A673 (cell line): ENCODE measurements around the gene IMP4. TPM values are rescaled to one million over a fixed set of nuclear protein-coding genes. Genes with fewer than 3 reads are reported as not detected.
A peak's percentile ranks its signal among the peaks of the same experiment; 100 is the strongest.
"Not testable (repeated sequence)": the region's sequence is repeated elsewhere in the genome, so short reads cannot be mapped to it uniquely, and the experiment has no call there.

Experiments
- BruUV-seq: library from RNA; stranded (reverse); fragments of 400-500 nt; replicated peaks from 2 replicates; lab custom pipeline; 2021; lab: Mats Ljungman, UMichigan
- CTCF ChIA-PET: fragments of 300-600 bp; sonication (Branson Sonifier 250); formaldehyde crosslinking; loops from one replicate; lab custom pipeline; 2022; ENCODE audit warnings: antibody characterized with exemption; lab: Charles Lee
- POLR2A ChIA-PET: fragments of 300-600 bp; sonication (Branson Sonifier 250); formaldehyde crosslinking; loops from one replicate; lab custom pipeline; 2022; ENCODE audit warnings: antibody characterized with exemption; ENCODE audit not compliant: low non-redundant PET; lab: Charles Lee
- DNase-seq: peaks from one replicate; pipeline ENCODE4 v3.0.0-alpha.2; 2015; ENCODE audit warnings: low spot score
- H3K27ac ChIP-seq: fragments of 200-600 bp; sonication (generic); 2 replicates; pipeline ENCODE4 v1.5.1; 2016; ENCODE audit warnings: mixed run types, low read depth, mild to moderate bottlenecking, mixed read lengths, antibody characterized with exemption, low read length; ENCODE audit not compliant: poor library complexity, severe bottlenecking
- H3K27me3 ChIP-seq: fragments of 200-600 bp; sonication (generic); replicated peaks from 2 replicates; pipeline ENCODE4 v1.6.1; 2017; ENCODE audit warnings: mixed run types, low read depth, mild to moderate bottlenecking, mixed read lengths, antibody characterized with exemption, low read length; ENCODE audit not compliant: insufficient read depth, poor library complexity
- H3K36me3 ChIP-seq: fragments of 200-600 bp; sonication (generic); 2 replicates; pipeline ENCODE4 v1.6.1; 2016; ENCODE audit warnings: mixed run types, mild to moderate bottlenecking, mixed read lengths, antibody characterized with exemption, low read length; ENCODE audit not compliant: insufficient read depth, poor library complexity, severe bottlenecking
- H3K4me1 ChIP-seq: fragments of 200-600 bp; sonication (generic); 2 replicates; pipeline ENCODE4 v1.6.1; 2017; ENCODE audit warnings: mixed run types, mild to moderate bottlenecking, mixed read lengths, antibody characterized with exemption, low read length; ENCODE audit not compliant: insufficient read depth, poor library complexity, severe bottlenecking
- H3K4me3 ChIP-seq: fragments of 200-600 bp; sonication (generic); 2 replicates; pipeline ENCODE4 v1.5.1; 2016; ENCODE audit warnings: low read depth, mixed run types, mild to moderate bottlenecking, mixed read lengths, low read length; ENCODE audit not compliant: poor library complexity, severe bottlenecking
- H3K9me3 ChIP-seq: fragments of 200-600 bp; sonication (generic); 2 replicates; pipeline ENCODE4 v1.6.1; 2016; ENCODE audit warnings: mixed run types, low read depth, mild to moderate bottlenecking, mixed read lengths, antibody characterized with exemption, low read length; ENCODE audit not compliant: poor library complexity, severe bottlenecking
- EZH2 ChIP-seq: fragments of 200-600 bp; sonication (generic); IDR thresholded peaks from 2 replicates; pipeline ENCODE4 v1.6.1; 2017; ENCODE audit warnings: borderline replicate concordance, low read depth, mild to moderate bottlenecking, mixed read lengths, antibody characterized with exemption, low read length; ENCODE audit not compliant: poor library complexity, severe bottlenecking
- intact Hi-C: fragments of 100-400 bp; cut with micrococcal nuclease; formaldehyde crosslinking; loops from one replicate; pipeline ENCODE4 v1.10.0; 2022; ENCODE audit not compliant: unreplicated experiment
- total RNA-seq: library from RNA; stranded (reverse); gene quantifications from 2 replicates; pipeline ENCODE4 v1.2.3, GENCODE V29; 2021
- TF ChIP-seq, protein P1 (sequence below): fragments of 300-800, 200-600 bp; sonication (generic); conservative IDR thresholded peaks from 2 replicates; pipeline ENCODE4 v1.5.1; 2017; ENCODE audit warnings: low read depth, mild to moderate bottlenecking, antibody characterized with exemption, low read length, moderate library complexity, mixed read lengths

Gene IMP4
- total RNA-seq, 1 experiment from 2014 or later, result 112 TPM

DNA sequence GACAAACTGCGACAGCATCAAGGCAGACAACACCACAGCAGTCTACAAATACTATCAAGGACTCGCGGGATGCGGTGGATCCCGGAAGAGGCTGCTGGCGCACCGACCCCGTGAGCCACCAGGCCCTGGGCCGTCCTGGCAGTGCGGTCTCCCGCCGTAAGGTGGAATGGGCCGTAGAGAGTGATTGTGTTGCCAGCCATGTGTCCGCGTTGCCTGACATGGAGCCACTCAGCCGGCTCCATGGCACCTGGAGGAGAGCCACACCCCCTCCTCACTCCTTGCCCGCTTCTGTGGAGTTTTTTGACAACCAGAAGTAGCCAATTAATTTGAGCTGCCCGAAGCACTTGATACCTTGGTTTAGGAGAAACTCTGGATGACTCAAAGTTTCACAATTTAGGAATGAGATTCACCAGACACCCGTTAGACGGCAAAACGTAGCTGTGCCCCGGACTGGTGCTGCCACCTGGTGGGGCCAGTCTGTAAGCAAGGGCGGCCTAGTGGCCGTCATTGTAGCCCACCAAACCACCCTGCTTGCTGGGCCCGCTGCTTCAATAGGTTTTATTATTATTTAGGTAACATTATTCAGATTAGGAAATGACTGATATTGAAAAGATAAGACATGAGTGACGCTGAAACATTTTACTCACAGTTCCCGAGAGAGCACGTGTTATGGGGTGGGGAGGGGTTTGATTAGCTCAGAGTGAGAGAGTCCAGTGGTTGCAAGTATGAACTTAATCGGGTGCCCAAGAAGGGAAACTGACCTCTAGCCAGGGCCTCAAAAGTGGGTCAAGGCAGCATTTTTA lies 10.2 kb upstream of the IMP4 start:
- DNase-seq, result peak; percentile 83
- Histone ChIP-seq H3K4me3 (peak overlapping the region; percentile 35), H3K4me1 (no peaks in the 10 kb centered on the region), H3K27me3 (peaks cover 42% of the 10 kb centered on the region), H3K36me3 (no peaks in the 10 kb centered on the region), H3K9me3 (no peaks in the 10 kb centered on the region), H3K27ac (no peak overlapping the region)
- BruUV-seq, result no TSS peak
- intact Hi-C loops, result loop anchor here (1.0 kb wide), 2 partner anchors 151 to 396 kb away; partner anchors contain the start of gene SMPD4
- ChIA-PET POLR2A (interaction anchor here (0.7 kb wide), 1 partner anchor 176 kb away, joined by 3 read pairs; no protein-coding TSS in a partner anchor), CTCF (interaction anchor here (1.0 kb wide), 2 partner anchors 9 to 396 kb away, joined by 4 to 5 read pairs; a partner anchor contains a TSS)
- TF ChIP-seq EZH2, result no peak
- TF ChIP-seq, protein P1, sequence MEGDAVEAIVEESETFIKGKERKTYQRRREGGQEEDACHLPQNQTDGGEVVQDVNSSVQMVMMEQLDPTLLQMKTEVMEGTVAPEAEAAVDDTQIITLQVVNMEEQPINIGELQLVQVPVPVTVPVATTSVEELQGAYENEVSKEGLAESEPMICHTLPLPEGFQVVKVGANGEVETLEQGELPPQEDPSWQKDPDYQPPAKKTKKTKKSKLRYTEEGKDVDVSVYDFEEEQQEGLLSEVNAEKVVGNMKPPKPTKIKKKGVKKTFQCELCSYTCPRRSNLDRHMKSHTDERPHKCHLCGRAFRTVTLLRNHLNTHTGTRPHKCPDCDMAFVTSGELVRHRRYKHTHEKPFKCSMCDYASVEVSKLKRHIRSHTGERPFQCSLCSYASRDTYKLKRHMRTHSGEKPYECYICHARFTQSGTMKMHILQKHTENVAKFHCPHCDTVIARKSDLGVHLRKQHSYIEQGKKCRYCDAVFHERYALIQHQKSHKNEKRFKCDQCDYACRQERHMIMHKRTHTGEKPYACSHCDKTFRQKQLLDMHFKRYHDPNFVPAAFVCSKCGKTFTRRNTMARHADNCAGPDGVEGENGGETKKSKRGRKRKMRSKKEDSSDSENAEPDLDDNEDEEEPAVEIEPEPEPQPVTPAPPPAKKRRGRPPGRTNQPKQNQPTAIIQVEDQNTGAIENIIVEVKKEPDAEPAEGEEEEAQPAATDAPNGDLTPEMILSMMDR, result peak; percentile 95

- DNase-seq, H3K9me3 ChIP-seq, POLR2A ChIA-PET, H3K4me3 ChIP-seq, BruUV-seq, intact Hi-C loops, H3K36me3 ChIP-seq, H3K4me1 ChIP-seq, H3K27ac ChIP-seq: not testable (repeated sequence)
- CTCF ChIA-PET, result interaction anchor here (1.0 to 1.2 kb wide), 2 partner anchors 8 to 152 kb away, joined by 4 read pairs; partner anchors contain the start of gene SMPD4
- peaks cover 35% of the 10 kb centered on the region for H3K27me3 ChIP-seq
Measured at GRCh38 chr2:130333253-130333652, 9.4 kb upstream of the IMP4 start.

- Histone ChIP-seq H3K4me1 (no peaks in the 10 kb centered on the region), H3K27ac (no peak overlapping the region), H3K36me3 (no peaks in the 10 kb centered on the region), H3K9me3 (no peaks in the 10 kb centered on the region), H3K4me3 (no peak overlapping the region), H3K27me3 (peaks cover 27% of the 10 kb centered on the region)
- ChIA-PET POLR2A (no interaction called here), CTCF (interaction anchor here (1.2 kb wide), 1 partner anchor 153 kb away, joined by 4 read pairs; the partner anchor contains the start of gene SMPD4)
- intact Hi-C loops, result no loop called here
- TF ChIP-seq, protein P1, result no peak
- no peak for TF ChIP-seq EZH2
- no TSS peak for BruUV-seq
- no peak for DNase-seq
Measured at GRCh38 chr2:130334026-130334425, 8.7 kb upstream of the IMP4 start.
